Right cardiac atrium (tissue), 5 donors: Measurements from ENCODE around the gene AKR1B1. TPM values are rescaled to one million over a fixed set of nuclear protein-coding genes. Genes with fewer than 3 reads are reported as not detected.

ENCODE experiments used
- ATAC-seq, 2 donors: fragments of 200-7000 bp; cut with Tn5 transposase; one replicate each; pipeline versions ENCODE4 v1.8.0 to v1.9.1; 2020; ENCODE audit warnings: moderate library complexity in 2 of 2, mild to moderate bottlenecking in 1 of 2
- DNase-seq, 3 donors: peaks; one replicate each; pipeline ENCODE4 v3.0.0-alpha.2; 2020
- H3K27ac ChIP-seq: one replicate; pipeline ENCODE4 v1.5.1; 2013; ENCODE audit warnings: mild to moderate bottlenecking, low read length, control low read depth, moderate library complexity
- H3K27me3 ChIP-seq: one replicate; pipeline ENCODE4 v1.6.1; 2013; ENCODE audit not compliant: control insufficient read depth, insufficient read depth
- H3K4me1 ChIP-seq: one replicate; pipeline ENCODE4 v1.6.1; 2013; ENCODE audit warnings: low read length; ENCODE audit not compliant: control insufficient read depth, insufficient read depth
- H3K4me3 ChIP-seq: one replicate; pipeline ENCODE4 v1.5.1; 2013; ENCODE audit warnings: low read length, control low read depth
- H3K9me3 ChIP-seq: one replicate; pipeline ENCODE4 v1.6.1; 2013; ENCODE audit warnings: low read length; ENCODE audit not compliant: control insufficient read depth
- WGBS: extraction: QIAGEN DNeasy Blood & Tissue Kit; methylation state at CpG from one replicate; pipeline ENCODE4 v1.1.7; 2013; 5-methylcytosine and 5-hydroxymethylcytosine counted together
- intact Hi-C, 4 donors: fragments of 100-400 bp; cut with DNase I; formaldehyde crosslinking; loops; one replicate each; pipeline versions ENCODE4 v1.11.0 to v1.14.0; 2022 to 2023
- polyA plus RNA-seq: library from polyadenylated mRNA; stranded (reverse); fragments of 200-250 nt; gene quantifications from one replicate; pipeline ENCODE4 v1.2.3, GENCODE V29; 2013
- total RNA-seq, 4 donors: library from RNA; stranded (reverse); fragmentation: NEBNext Ultra II Directional; extraction: Animal tissue kit (Norgen Biotek cat#: 25700); gene quantifications; one replicate each; pipeline ENCODE4 v1.2.1, GENCODE V29; 2021
- donor health status: healthy with polysubstance abuse.
- donor health status: DM: no; HTN: yes; CAD: no.
- donor health status: DM: no; HTN: no; CAD: no.
- donor health status: DM: no; HTN: yes; CAD: no; lungs with severe emphysema.
- donor health status: DM: yes; HTN: yes; CAD: no.

Gene AKR1B1
- total and polyA plus RNA-seq, 5 donors = 133 to 211 (median 160) TPM

- intact Hi-C loops = no loop called here
- ATAC-seq = no peak
- no peak overlapping the region for H3K4me3 ChIP-seq
- no peak for DNase-seq
- no peaks in the 10 kb centered on the region for H3K4me1 ChIP-seq
- no peak overlapping the region for H3K27ac ChIP-seq
- no peaks in the 10 kb centered on the region for H3K9me3 ChIP-seq
- no peaks in the 10 kb centered on the region for H3K27me3 ChIP-seq
Observed at GRCh38 chr7:134415700-134416099, 43.2 kb downstream of the AKR1B1 start.

GRCh38 chr7:134414109-134414508 is 44.8 kb downstream of the AKR1B1 start:
- intact Hi-C loops = no loop called here
- no peaks in the 10 kb centered on the region for H3K4me1 ChIP-seq
- H3K4me3 ChIP-seq = no peak overlapping the region
- no peak for DNase-seq
- WGBS = 55% methylated on average over 4 of the region's 4 CpGs
- no peak overlapping the region for H3K27ac ChIP-seq
- no peaks in the 10 kb centered on the region for H3K9me3 ChIP-seq
- H3K27me3 ChIP-seq = no peaks in the 10 kb centered on the region
- no peak for ATAC-seq

GRCh38 chr7:134407311-134407710 is 51.6 kb downstream of the AKR1B1 start:
- WGBS = 50% methylated on average over 3 of the region's 3 CpGs
- H3K27me3 ChIP-seq = no peaks in the 10 kb centered on the region
- H3K4me1 ChIP-seq = no peaks in the 10 kb centered on the region
- H3K27ac ChIP-seq = no peak overlapping the region
- no peak overlapping the region for H3K4me3 ChIP-seq
- intact Hi-C loops = no loop called here
- no peak for ATAC-seq
- no peaks in the 10 kb centered on the region for H3K9me3 ChIP-seq
- DNase-seq = no peak

- no peak for DNase-seq
- intact Hi-C loops = no loop called here
- no peak overlapping the region for H3K4me3 ChIP-seq
- H3K27me3 ChIP-seq = no peaks in the 10 kb centered on the region
- ATAC-seq = no peak
- H3K4me1 ChIP-seq = no peaks in the 10 kb centered on the region
- H3K27ac ChIP-seq = no peak overlapping the region
- no peaks in the 10 kb centered on the region for H3K9me3 ChIP-seq
- WGBS = 35% methylated on average over 2 of the region's 2 CpGs
Observed at GRCh38 chr7:134406431-134406830, 52.5 kb downstream of the AKR1B1 start.

GRCh38 chr7:134405299-134405698 is 53.6 kb downstream of the AKR1B1 start:
- DNase-seq (no peak), ATAC-seq (no peak)
- H3K27ac ChIP-seq = no peak overlapping the region
- H3K9me3 ChIP-seq = no peaks in the 10 kb centered on the region
- no peaks in the 10 kb centered on the region for H3K4me1 ChIP-seq
- H3K27me3 ChIP-seq = no peaks in the 10 kb centered on the region
- 87% methylated on average over 3 of the region's 3 CpGs for WGBS
- intact Hi-C loops = no loop called here
- H3K4me3 ChIP-seq = no peak overlapping the region

- WGBS = 98% methylated on average over 1 of the region's 1 CpG
- ATAC-seq (no peak), DNase-seq (no peak)
- Histone ChIP-seq H3K27me3 (no peaks in the 10 kb centered on the region), H3K27ac (no peak overlapping the region), H3K4me3 (no peak overlapping the region), H3K9me3 (no peaks in the 10 kb centered on the region), H3K4me1 (no peaks in the 10 kb centered on the region)
- intact Hi-C loops = no loop called here
Observed at GRCh38 chr7:134403062-134403461, 55.8 kb downstream of the AKR1B1 start.

GRCh38 chr7:134400859-134401258 is 58.0 kb downstream of the AKR1B1 start:
- Histone ChIP-seq H3K9me3 (no peaks in the 10 kb centered on the region), H3K27me3 (no peaks in the 10 kb centered on the region), H3K4me3 (no peak overlapping the region), H3K4me1 (no peaks in the 10 kb centered on the region), H3K27ac (no peak overlapping the region)
- WGBS = 87% methylated on average over 2 of the region's 2 CpGs
- intact Hi-C loops = no loop called here
- DNase-seq = no peak
- no peak for ATAC-seq

- no peaks in the 10 kb centered on the region for H3K4me1 ChIP-seq
- ATAC-seq (no peak), DNase-seq (no peak)
- no peak overlapping the region for H3K27ac ChIP-seq
- WGBS = 79% methylated on average over 5 of the region's 5 CpGs
- H3K27me3 ChIP-seq = no peaks in the 10 kb centered on the region
- intact Hi-C loops = no loop called here
- no peak overlapping the region for H3K4me3 ChIP-seq
- H3K9me3 ChIP-seq = no peaks in the 10 kb centered on the region
Observed at GRCh38 chr7:134396031-134396430, 62.9 kb downstream of the AKR1B1 start.

- H3K27me3 ChIP-seq = no peaks in the 10 kb centered on the region
- intact Hi-C loops = no loop called here
- H3K4me3 ChIP-seq = no peak overlapping the region
- H3K9me3 ChIP-seq = no peaks in the 10 kb centered on the region
- no peak overlapping the region for H3K27ac ChIP-seq
- ATAC-seq (no peak), DNase-seq (no peak)
- WGBS = 72% methylated on average over 4 of the region's 4 CpGs
- H3K4me1 ChIP-seq = no peaks in the 10 kb centered on the region
Observed at GRCh38 chr7:134395604-134396003, 63.3 kb downstream of the AKR1B1 start.

GRCh38 chr7:134394056-134394455 is 64.8 kb downstream of the AKR1B1 start:
- ATAC-seq = no peak
- intact Hi-C loops = no loop called here
- H3K27ac ChIP-seq = no peak overlapping the region
- no peak overlapping the region for H3K4me3 ChIP-seq
- no peaks in the 10 kb centered on the region for H3K27me3 ChIP-seq
- no peak for DNase-seq
- H3K9me3 ChIP-seq = no peaks in the 10 kb centered on the region
- WGBS = 46% methylated on average over 5 of the region's 5 CpGs
- H3K4me1 ChIP-seq = no peaks in the 10 kb centered on the region
